DOHH2 (cell line): ENCODE results near the gene OTUD1.

Experiments used
- H3F3A ChIP-seq: fragments of 200-600 bp; sonication (generic), shearing (Covaris generic); 2 replicates; pipeline ENCODE4 v1.6.0; 2016; ENCODE audit warnings: antibody characterized with exemption, mild to moderate bottlenecking; ENCODE audit not compliant: control insufficient read depth, insufficient read depth
- H3K27ac ChIP-seq: fragments of 200-600 bp; sonication (generic); 2 replicates; pipeline ENCODE4 v1.5.1; 2014; ENCODE audit warnings: low read depth, mild to moderate bottlenecking, low read length, moderate library complexity
- H3K27me3 ChIP-seq: fragments of 200-600 bp; sonication (generic); 2 replicates; pipeline ENCODE4 v1.6.1; 2014; ENCODE audit warnings: mild to moderate bottlenecking, low read length, mixed read lengths; ENCODE audit not compliant: control insufficient read depth
- H3K36me3 ChIP-seq: fragments of 200-600 bp; sonication (generic); 2 replicates; pipeline ENCODE4 v1.6.1; 2014; ENCODE audit warnings: mild to moderate bottlenecking, low read length, moderate library complexity, mixed read lengths; ENCODE audit not compliant: control insufficient read depth
- H3K4me1 ChIP-seq: fragments of 200-600 bp; sonication (generic); 2 replicates; pipeline ENCODE4 v1.6.1; 2014; ENCODE audit warnings: mild to moderate bottlenecking, low read length, mixed read lengths; ENCODE audit not compliant: control insufficient read depth
- H3K4me2 ChIP-seq: fragments of 200-600 bp; sonication (generic); 2 replicates; pipeline ENCODE4 v1.6.0; 2014; ENCODE audit warnings: mild to moderate bottlenecking, low read length, moderate library complexity
- H3K4me3 ChIP-seq: fragments of 200-600 bp; sonication (generic); 2 replicates; pipeline ENCODE4 v1.5.1; 2014; ENCODE audit warnings: mild to moderate bottlenecking, low read length, mixed read lengths
- H3K79me2 ChIP-seq: fragments of 200-600 bp; sonication (generic); 2 replicates; pipeline ENCODE4 v1.6.1; 2014; ENCODE audit warnings: mild to moderate bottlenecking, low read length, mixed read lengths; ENCODE audit not compliant: control insufficient read depth
- H3K9me2 ChIP-seq: fragments of 200-600 bp; sonication (generic); replicated peaks from 2 replicates; pipeline ENCODE4 v1.6.1; 2014; ENCODE audit warnings: mild to moderate bottlenecking, low read length, mixed read lengths; ENCODE audit not compliant: control insufficient read depth
- H3K9me3 ChIP-seq: fragments of 200-600 bp; sonication (generic); 2 replicates; pipeline ENCODE4 v1.6.1; 2014; ENCODE audit warnings: antibody characterized with exemption, low read length, mixed read lengths; ENCODE audit not compliant: control insufficient read depth, insufficient read depth
- H4K20me1 ChIP-seq: fragments of 200-600 bp; sonication (generic); 2 replicates; pipeline ENCODE4 v1.6.0; 2014; ENCODE audit warnings: low read depth, mild to moderate bottlenecking, antibody characterized with exemption, low read length, moderate library complexity; ENCODE audit not compliant: control insufficient read depth, insufficient read depth
- EZH2phosphoT487 ChIP-seq: fragments of 200-600 bp; sonication (generic); IDR thresholded peaks from 2 replicates; pipeline ENCODE4 v1.6.1; 2017; ENCODE audit warnings: borderline replicate concordance, mild to moderate bottlenecking, antibody characterized with exemption, low read length, moderate library complexity, mixed read lengths
- TF ChIP-seq, protein P1 (sequence below): fragments of 200-600 bp; sonication (generic); IDR thresholded peaks from one replicate; pipeline ENCODE4 v1.5.1; 2014; ENCODE audit warnings: antibody characterized with exemption, mild to moderate bottlenecking, low read depth, low read length; ENCODE audit not compliant: poor library complexity, severe bottlenecking

The OTUD1 gene

GRCh38 chr10:23391821-23392220, 47.1 kb upstream of the OTUD1 start:
- no peaks in the 10 kb centered on the region for H3K36me3 ChIP-seq
- H3K9me2 ChIP-seq: no peaks in the 10 kb centered on the region
- TF ChIP-seq, protein P1, sequence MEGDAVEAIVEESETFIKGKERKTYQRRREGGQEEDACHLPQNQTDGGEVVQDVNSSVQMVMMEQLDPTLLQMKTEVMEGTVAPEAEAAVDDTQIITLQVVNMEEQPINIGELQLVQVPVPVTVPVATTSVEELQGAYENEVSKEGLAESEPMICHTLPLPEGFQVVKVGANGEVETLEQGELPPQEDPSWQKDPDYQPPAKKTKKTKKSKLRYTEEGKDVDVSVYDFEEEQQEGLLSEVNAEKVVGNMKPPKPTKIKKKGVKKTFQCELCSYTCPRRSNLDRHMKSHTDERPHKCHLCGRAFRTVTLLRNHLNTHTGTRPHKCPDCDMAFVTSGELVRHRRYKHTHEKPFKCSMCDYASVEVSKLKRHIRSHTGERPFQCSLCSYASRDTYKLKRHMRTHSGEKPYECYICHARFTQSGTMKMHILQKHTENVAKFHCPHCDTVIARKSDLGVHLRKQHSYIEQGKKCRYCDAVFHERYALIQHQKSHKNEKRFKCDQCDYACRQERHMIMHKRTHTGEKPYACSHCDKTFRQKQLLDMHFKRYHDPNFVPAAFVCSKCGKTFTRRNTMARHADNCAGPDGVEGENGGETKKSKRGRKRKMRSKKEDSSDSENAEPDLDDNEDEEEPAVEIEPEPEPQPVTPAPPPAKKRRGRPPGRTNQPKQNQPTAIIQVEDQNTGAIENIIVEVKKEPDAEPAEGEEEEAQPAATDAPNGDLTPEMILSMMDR: no peak
- TF ChIP-seq EZH2phosphoT487: no peak
- H3K27me3 ChIP-seq: no peaks in the 10 kb centered on the region
- no peak overlapping the region for H3K4me3 ChIP-seq
- H3K27ac ChIP-seq: no peak overlapping the region
- no peaks in the 10 kb centered on the region for H3F3A ChIP-seq
- H4K20me1 ChIP-seq: no peaks in the 10 kb centered on the region
- peaks cover 5% of the 10 kb centered on the region for H3K4me1 ChIP-seq
- no peaks in the 10 kb centered on the region for H3K79me2 ChIP-seq
- no peaks in the 10 kb centered on the region for H3K9me3 ChIP-seq
- no peak overlapping the region for H3K4me2 ChIP-seq

DNA sequence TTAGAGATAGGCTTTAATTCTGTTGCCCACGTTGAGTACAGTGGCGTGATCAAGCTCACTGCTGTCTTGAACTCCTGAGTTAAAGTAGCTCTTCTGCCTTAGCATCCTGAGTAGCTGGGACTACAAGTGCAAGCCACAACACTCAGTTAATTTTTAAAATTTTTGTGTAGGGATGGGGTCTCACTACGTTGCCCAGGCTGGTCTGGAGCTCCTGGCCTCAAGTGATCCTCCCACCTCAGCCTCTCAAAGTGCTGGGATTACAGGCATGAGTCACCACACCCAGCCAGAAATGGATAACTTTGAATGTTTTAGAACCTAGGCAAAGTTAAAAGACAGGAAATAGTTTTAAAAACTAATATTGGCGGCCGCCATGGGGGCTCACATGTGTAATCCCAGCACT, 43.9 kb upstream of the OTUD1 start:
- Histone ChIP-seq H3K27ac (no peak overlapping the region), H3K4me3 (no peak overlapping the region), H3F3A (no peaks in the 10 kb centered on the region), H3K4me2 (no peak overlapping the region), H3K9me3 (no peaks in the 10 kb centered on the region), H3K9me2 (no peaks in the 10 kb centered on the region), H3K4me1 (peaks cover 5% of the 10 kb centered on the region), H3K27me3 (no peaks in the 10 kb centered on the region), H3K36me3 (no peaks in the 10 kb centered on the region), H3K79me2 (no peaks in the 10 kb centered on the region), H4K20me1 (no peaks in the 10 kb centered on the region)
- TF ChIP-seq, protein P1: no peak

DNA sequence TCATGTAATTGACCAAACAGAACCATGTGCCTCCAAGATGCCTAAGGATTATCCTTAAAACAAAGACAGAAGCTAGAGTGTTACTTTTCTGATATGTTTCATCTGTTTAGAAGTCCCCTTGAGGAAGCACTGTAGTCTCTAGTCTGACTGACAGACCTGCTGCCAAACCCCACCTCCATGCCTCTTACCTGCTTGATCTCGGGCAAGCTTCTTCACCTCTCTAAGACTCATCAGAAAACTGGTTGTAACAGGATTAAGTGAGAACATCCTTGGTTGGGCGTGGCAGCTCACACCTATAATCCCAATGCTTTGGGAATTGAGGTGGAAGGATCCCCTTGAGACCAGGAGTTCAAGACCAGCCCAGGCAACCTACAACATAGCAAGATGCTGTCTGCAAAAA, 42.2 kb upstream of the OTUD1 start:
- TF ChIP-seq EZH2phosphoT487: no peak
- TF ChIP-seq, protein P1: no peak
- H3K27ac ChIP-seq: no peak overlapping the region

GRCh38 chr10:23399701-23400144, 39.2 kb upstream of the OTUD1 start:
- Histone ChIP-seq H3K27me3 (no peaks in the 10 kb centered on the region), H3K79me2 (no peaks in the 10 kb centered on the region), H3K4me1 (peaks cover under 1% of the 10 kb centered on the region), H4K20me1 (no peaks in the 10 kb centered on the region), H3F3A (no peaks in the 10 kb centered on the region), H3K27ac (no peak overlapping the region), H3K4me3 (no peak overlapping the region), H3K36me3 (no peaks in the 10 kb centered on the region), H3K9me2 (no peaks in the 10 kb centered on the region), H3K9me3 (no peaks in the 10 kb centered on the region), H3K4me2 (no peak overlapping the region)
- TF ChIP-seq EZH2phosphoT487: no peak
- TF ChIP-seq, protein P1: no peak

More for the DNA sequence above, 42.2 kb upstream of the OTUD1 start:
- no peaks in the 10 kb centered on the region for H3K27me3 ChIP-seq
- H4K20me1 ChIP-seq: no peaks in the 10 kb centered on the region
- H3K4me1 ChIP-seq: peaks cover 5% of the 10 kb centered on the region
- no peaks in the 10 kb centered on the region for H3K9me2 ChIP-seq
- H3K36me3 ChIP-seq: no peaks in the 10 kb centered on the region
- no peak overlapping the region for H3K4me2 ChIP-seq
- H3K4me3 ChIP-seq: no peak overlapping the region
- H3F3A ChIP-seq: no peaks in the 10 kb centered on the region
- no peaks in the 10 kb centered on the region for H3K9me3 ChIP-seq
- no peaks in the 10 kb centered on the region for H3K79me2 ChIP-seq
